IMR-90 (cell line): ENCODE measurements around the gene DSCAML1. TPM values are rescaled to one million over a fixed set of nuclear protein-coding genes. Genes with fewer than 3 reads are reported as not detected.

Source experiments
- ATAC-seq: fragments of 200-7000 bp; cut with Tn5 transposase; 2 replicates; pipeline ENCODE4 v1.9.1; 2020; ENCODE audit warnings: low read depth, mild to moderate bottlenecking, moderate library complexity
- BruUV-seq: library from RNA; stranded (reverse); fragments of 400-500 nt; replicated peaks from 2 replicates; lab custom pipeline; 2021; lab: Mats Ljungman, UMichigan
- CTCF ChIA-PET: fragments of 300-600 bp; formaldehyde crosslinking; extraction: SDS; loops from one replicate; lab custom pipeline; 2021; ENCODE audit warnings: antibody characterized with exemption; lab: Yijun Ruan, JAX
- POLR2A ChIA-PET: fragments of 300-600 bp; sonication (Branson Sonifier 250); formaldehyde crosslinking; loops from one replicate; lab custom pipeline; 2022; ENCODE audit warnings: antibody characterized with exemption; ENCODE audit not compliant: unreplicated experiment; lab: Charles Lee
- DNase-seq: peaks from one replicate; pipeline ENCODE4 v3.0.0; 2013
- H2AFZ ChIP-seq: replicated peaks from 2 replicates; pipeline ENCODE3; 2013; ENCODE audit warnings: low read length, mild to moderate bottlenecking; ENCODE audit not compliant: poor library complexity
- H2AK5ac ChIP-seq: 2 replicates; pipeline ENCODE4 v1.6.1; 2013; ENCODE audit warnings: low read depth, low read length, inconsistent platforms
- H2AK9ac ChIP-seq: replicated peaks from 2 replicates; pipeline ENCODE3; 2013; ENCODE audit warnings: mild to moderate bottlenecking, low read depth, low read length, moderate library complexity; ENCODE audit not compliant: poor library complexity
- H2BK120ac ChIP-seq: 2 replicates; pipeline ENCODE4 v1.6.1; 2013; ENCODE audit warnings: low read depth, low read length, inconsistent platforms
- H2BK15ac ChIP-seq: 3 replicates; pipeline ENCODE4 v1.6.1; 2013; ENCODE audit warnings: low read depth, low read length, inconsistent platforms
- H2BK20ac ChIP-seq: 2 replicates; pipeline ENCODE4 v1.6.1; 2013; ENCODE audit warnings: low read depth, mild to moderate bottlenecking, inconsistent platforms, low read length, moderate library complexity
- H2BK5ac ChIP-seq: 2 replicates; pipeline ENCODE4 v1.6.1; 2013; ENCODE audit warnings: mild to moderate bottlenecking, low read depth, low read length, inconsistent platforms; ENCODE audit not compliant: poor library complexity, severe bottlenecking
- H3K14ac ChIP-seq: replicated peaks from 2 replicates; pipeline ENCODE4 v1.6.1; 2013; ENCODE audit warnings: low read depth, low read length, inconsistent platforms
- H3K18ac ChIP-seq: 2 replicates; pipeline ENCODE4 v1.6.1; 2013; ENCODE audit warnings: low read depth, low read length, control low read depth
- H3K23ac ChIP-seq: 2 replicates; pipeline ENCODE4 v1.6.1; 2013; ENCODE audit warnings: low read depth, low read length, inconsistent platforms
- H3K27ac ChIP-seq: 2 replicates; pipeline ENCODE4 v1.5.1; 2013; ENCODE audit warnings: mild to moderate bottlenecking, control low read depth, low read length; ENCODE audit not compliant: insufficient read depth
- H3K27me3 ChIP-seq: 2 replicates; pipeline ENCODE4 v1.6.1; 2013; ENCODE audit warnings: low read length; ENCODE audit not compliant: control insufficient read depth, insufficient read depth
- H3K36me3 ChIP-seq: 2 replicates; pipeline ENCODE4 v1.6.1; 2013; ENCODE audit warnings: low read length, mixed read lengths; ENCODE audit not compliant: control insufficient read depth, insufficient read depth
- H3K4ac ChIP-seq: 2 replicates; pipeline ENCODE4 v1.6.1; 2013; ENCODE audit warnings: low read depth, low read length, inconsistent platforms
- H3K4me1 ChIP-seq: 2 replicates; pipeline ENCODE4 v1.6.1; 2013; ENCODE audit warnings: low read length, mixed read lengths; ENCODE audit not compliant: control insufficient read depth, insufficient read depth
- H3K4me2 ChIP-seq: 2 replicates; pipeline ENCODE4 v1.6.1; 2013; ENCODE audit warnings: low read depth, mild to moderate bottlenecking, control low read depth, low read length, moderate library complexity
- H3K4me3 ChIP-seq: 2 replicates; pipeline ENCODE4 v1.5.1; 2013; ENCODE audit warnings: low read depth, mild to moderate bottlenecking, control low read depth, low read length, moderate library complexity; ENCODE audit not compliant: insufficient read depth
- H3K56ac ChIP-seq: 2 replicates; pipeline ENCODE4 v1.6.1; 2013; ENCODE audit warnings: low read length, inconsistent platforms; ENCODE audit not compliant: insufficient read depth; ENCODE audit errors: extremely low read depth
- H3K79me1 ChIP-seq, 2 experiments: 2 replicates each; pipeline ENCODE4 v1.6.1; 2013; ENCODE audit warnings: low read length in 2 of 2, inconsistent platforms in 1 of 2, low read depth in 1 of 2
- H3K9ac ChIP-seq: 2 replicates; pipeline ENCODE4 v1.6.1; 2013; ENCODE audit warnings: low read depth, low read length, control low read depth
- H3K9me1 ChIP-seq: 2 replicates; pipeline ENCODE4 v1.6.1; 2013; ENCODE audit warnings: low read length, inconsistent platforms; ENCODE audit not compliant: insufficient read depth
- H3K9me3 ChIP-seq: 2 replicates; pipeline ENCODE4 v1.6.1; 2013; ENCODE audit warnings: low read length; ENCODE audit not compliant: control insufficient read depth, insufficient read depth
- H4K20me1 ChIP-seq: 2 replicates; pipeline ENCODE4 v1.6.1; 2013; ENCODE audit warnings: low read length, inconsistent platforms; ENCODE audit not compliant: insufficient read depth
- H4K5ac ChIP-seq: 2 replicates; pipeline ENCODE4 v1.6.1; 2013; ENCODE audit warnings: mild to moderate bottlenecking, low read depth, low read length, control low read depth
- H4K8ac ChIP-seq, 2 experiments: 2 replicates each; pipeline ENCODE4 v1.6.1; 2013; ENCODE audit warnings: low read depth in 2 of 2, low read length in 2 of 2, control low read depth in 1 of 2, inconsistent platforms in 1 of 2
- H4K91ac ChIP-seq: 2 replicates; pipeline ENCODE4 v1.6.1; 2013; ENCODE audit warnings: low read depth, low read length, inconsistent platforms; ENCODE audit not compliant: insufficient read depth
- BHLHE40 ChIP-seq: fragments of 150-350 bp; IDR thresholded peaks from 2 replicates; pipeline ENCODE4 v1.6.1; 2016; ENCODE audit warnings: mild to moderate bottlenecking, low read depth, low read length
- CEBPB ChIP-seq: IDR thresholded peaks from 2 replicates; pipeline ENCODE4 v1.6.1; 2012; ENCODE audit warnings: low read depth, low read length, improper control_type of control experiment
- CHD1 ChIP-seq: IDR thresholded peaks from 2 replicates; pipeline ENCODE4 v1.6.1; 2012; ENCODE audit warnings: low read depth, low read length, improper control_type of control experiment
- FOS ChIP-seq: fragments of 150-350 bp; IDR thresholded peaks from 2 replicates; pipeline ENCODE4 v1.6.1; 2016; ENCODE audit warnings: low read depth, low read length
- MAFK ChIP-seq: IDR thresholded peaks from 2 replicates; pipeline ENCODE4 v1.6.1; 2012; ENCODE audit warnings: low read depth, low read length, improper control_type of control experiment
- MAZ ChIP-seq: IDR thresholded peaks from 2 replicates; pipeline ENCODE4 v1.6.1; 2012; ENCODE audit warnings: low read depth, mild to moderate bottlenecking, low read length, improper control_type of control experiment, moderate library complexity, borderline replicate concordance
- MXI1 ChIP-seq: IDR thresholded peaks from 2 replicates; pipeline ENCODE4 v1.6.1; 2012; ENCODE audit warnings: low read depth, mild to moderate bottlenecking, low read length, moderate library complexity, borderline replicate concordance
- NFE2L2 ChIP-seq: fragments of 150-350 bp; IDR thresholded peaks from 2 replicates; pipeline ENCODE4 v1.6.1; 2016; ENCODE audit warnings: low read depth, mild to moderate bottlenecking, low read length
- POLR2A ChIP-seq: IDR thresholded peaks from 2 replicates; pipeline ENCODE4 v1.6.1; 2012; ENCODE audit warnings: mild to moderate bottlenecking, low read depth, low read length
- RAD21 ChIP-seq: IDR thresholded peaks from 2 replicates; pipeline ENCODE4 v1.6.1; 2012; ENCODE audit warnings: low read length, improper control_type of control experiment
- RCOR1 ChIP-seq: IDR thresholded peaks from 2 replicates; pipeline ENCODE4 v1.6.1; 2012; ENCODE audit warnings: mild to moderate bottlenecking, low read length, improper control_type of control experiment; ENCODE audit not compliant: insufficient replicate concordance
- RFX5 ChIP-seq: IDR thresholded peaks from 2 replicates; pipeline ENCODE4 v1.8.0; 2012; ENCODE audit warnings: low read depth, mild to moderate bottlenecking, low read length, moderate library complexity
- SMC3 ChIP-seq: fragments of 150-350 bp; IDR thresholded peaks from 2 replicates; pipeline ENCODE4 v1.6.1; 2016; ENCODE audit warnings: low read depth, mild to moderate bottlenecking, antibody characterized with exemption, low read length, moderate library complexity
- WGBS, 2 experiments: methylation state at CpG; one replicate each; pipeline versions ENCODE4 v1.1.5 to v1.1.7; 2013; ENCODE audit warnings: missing lambda C conversion rate in 2 of 2; ENCODE audit not compliant: insufficient read length in 1 of 2; ENCODE audit errors: extremely low coverage in 2 of 2; 5-methylcytosine and 5-hydroxymethylcytosine counted together
- dilution Hi-C: fragments of 300-500 bp; cut with HindIII; formaldehyde crosslinking; loops from one replicate; pipeline ENCODE4 v1.14.3; 2018; ENCODE audit warnings: low sequenced_read_pairs; ENCODE audit not compliant: unreplicated experiment
- in situ Hi-C: fragments of 300-500 bp; cut with MboI; formaldehyde crosslinking; loops from 3 replicates; pipeline ENCODE4 v1.14.3; 2019; ENCODE audit warnings: low sequenced_read_pairs, inconsistent platforms, mixed read lengths
- intact Hi-C: fragments of 100-400 bp; cut with micrococcal nuclease; formaldehyde crosslinking; loops from 2 replicates; pipeline ENCODE4 v1.10.0; 2022
- polyA plus RNA-seq, 3 experiments: library from polyadenylated mRNA; depleted of rRNA; stranded (reverse); fragments of >200 nt; gene quantifications; 2 replicates each; pipeline ENCODE4 v1.2.3, GENCODE V29; 2012; ENCODE audit warnings: low replicate concordance in 1 of 3
- total RNA-seq: library from RNA; depleted of rRNA; stranded (reverse); fragments of >200 nt; gene quantifications from 2 replicates; pipeline ENCODE4 v1.2.3, GENCODE V29; 2012
- TF ChIP-seq, protein P1 (sequence below): conservative IDR thresholded peaks from 2 replicates; pipeline ENCODE4 v1.5.1; 2012; ENCODE audit warnings: mild to moderate bottlenecking, low read depth, low read length, improper control_type of control experiment
- TF ChIP-seq, protein P2 (sequence below): fragments of 150-350 bp; IDR thresholded peaks from 2 replicates; pipeline ENCODE4 v1.6.1; 2016; ENCODE audit warnings: low read depth, mild to moderate bottlenecking, low read length, moderate library complexity, borderline replicate concordance

Gene DSCAML1
- total and polyA plus RNA-seq, 2 of the 4 experiments (the other 2 are of a cell fraction), result not detected

DNA sequence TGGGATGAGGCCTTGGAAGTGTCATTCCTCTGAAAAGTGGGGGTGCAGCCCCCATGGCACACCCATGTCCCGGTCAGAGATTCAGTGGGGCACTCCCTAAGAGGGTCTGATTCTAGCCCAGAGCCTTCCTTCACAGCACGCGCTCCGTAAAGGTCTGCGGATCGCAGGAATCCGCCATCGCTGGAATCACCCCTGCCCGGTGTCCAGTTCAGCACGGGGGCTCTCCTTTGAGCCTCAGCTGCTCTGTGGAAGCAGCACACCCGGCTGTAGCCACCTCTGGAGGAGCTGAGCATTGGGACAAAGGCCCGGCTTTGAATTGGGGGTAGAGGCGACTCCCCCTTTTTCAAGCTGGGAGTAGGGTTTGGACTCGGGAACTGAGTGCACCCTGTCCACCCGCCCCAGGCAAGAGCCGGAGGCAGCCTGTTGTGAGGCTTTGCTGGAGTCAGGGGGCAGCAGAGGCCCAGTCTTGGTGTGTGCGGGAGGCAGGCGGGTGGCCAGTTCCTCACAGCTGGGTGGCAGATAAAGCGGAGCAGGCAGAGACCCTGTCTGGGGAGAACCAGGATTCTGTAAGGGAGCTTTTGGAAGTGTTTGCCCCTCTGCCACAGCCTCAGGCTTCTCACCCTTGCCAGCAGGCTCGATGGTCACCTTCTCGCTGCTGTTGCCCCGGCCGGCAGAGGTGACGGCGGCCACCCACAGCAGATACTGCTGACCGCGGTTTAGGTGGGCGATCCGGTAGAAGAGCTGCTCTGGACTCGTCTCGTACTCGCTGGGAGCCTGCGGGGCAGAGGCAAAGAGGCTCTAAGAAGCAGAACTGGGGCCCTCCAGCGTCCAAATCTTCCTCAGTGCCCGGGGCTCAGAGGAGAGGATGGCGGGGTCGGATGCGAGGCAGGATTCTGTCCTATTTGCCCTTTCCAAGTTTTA is 353.5 kb downstream of the DSCAML1 start:
- H3K9me1 ChIP-seq, result no peaks in the 10 kb centered on the region
- H3K4ac ChIP-seq, result no peak overlapping the region
- H3K4me3 ChIP-seq, result no peak overlapping the region
- no peak overlapping the region for H2BK5ac ChIP-seq
- H2AK5ac ChIP-seq, result no peak overlapping the region
- POLR2A ChIA-PET, result no interaction called here
- ATAC-seq (peak; percentile 86), DNase-seq (peak; percentile 30)
- no peak overlapping the region for H4K5ac ChIP-seq
- no peak overlapping the region for H2BK20ac ChIP-seq
- peaks cover 48% of the 10 kb centered on the region for H3K27me3 ChIP-seq
- CTCF ChIA-PET, result interaction anchor here (0.8 to 2.8 kb wide), 3 partner anchors 17 to 177 kb away, joined by 3 to 16 read pairs (median 4); no protein-coding TSS in a partner anchor
- no peak overlapping the region for H3K18ac ChIP-seq
- WGBS, 2 experiments, result 35% methylated on average over 25 of the region's 38 CpGs; no CpG with 5 or more reads in 1 of the 2 experiments
- no peaks in the 10 kb centered on the region; the same call in 1 of the 2 replicates for H4K20me1 ChIP-seq
- no peaks in the 10 kb centered on the region for H3K9me3 ChIP-seq
- H3K56ac ChIP-seq, result no peak overlapping the region
- BruUV-seq, result no TSS peak
- H2BK120ac ChIP-seq, result no peak overlapping the region
- H4K91ac ChIP-seq, result no peak overlapping the region
- intact Hi-C loops (loop anchor here (1.0 kb wide), 1 partner anchor 374 kb away; no protein-coding TSS in a partner anchor), dilution Hi-C loops (no loop called here), in situ Hi-C loops (loop anchor here (10.0 kb wide), 1 partner anchor 361 kb away; no protein-coding TSS in a partner anchor)
- H3K4me2 ChIP-seq, result no peak overlapping the region
- no peaks in the 10 kb centered on the region for H3K4me1 ChIP-seq
- H2AK9ac ChIP-seq, result no peak overlapping the region
- H3K27ac ChIP-seq, result no peak overlapping the region
- no peak overlapping the region for H2BK15ac ChIP-seq
- no peak overlapping the region for H3K23ac ChIP-seq
- H3K79me1 ChIP-seq, result no peaks in the 10 kb centered on the region
- H3K14ac ChIP-seq, result no peak overlapping the region
- H3K9ac ChIP-seq, result no peak overlapping the region
- H4K8ac ChIP-seq, result no peak overlapping the region
- H2AFZ ChIP-seq, result peak overlapping the region; percentile 60
- no peaks in the 10 kb centered on the region for H3K36me3 ChIP-seq
- TF ChIP-seq NFE2L2 (no peak), RAD21 (peak; percentile 64), MAFK (no peak), RCOR1 (no peak), POLR2A (no peak), BHLHE40 (no peak), CHD1 (no peak), MXI1 (no peak), FOS (no peak), CEBPB (no peak), RFX5 (no peak), MAZ (no peak), SMC3 (peak; percentile 47)
- TF ChIP-seq, protein P1, sequence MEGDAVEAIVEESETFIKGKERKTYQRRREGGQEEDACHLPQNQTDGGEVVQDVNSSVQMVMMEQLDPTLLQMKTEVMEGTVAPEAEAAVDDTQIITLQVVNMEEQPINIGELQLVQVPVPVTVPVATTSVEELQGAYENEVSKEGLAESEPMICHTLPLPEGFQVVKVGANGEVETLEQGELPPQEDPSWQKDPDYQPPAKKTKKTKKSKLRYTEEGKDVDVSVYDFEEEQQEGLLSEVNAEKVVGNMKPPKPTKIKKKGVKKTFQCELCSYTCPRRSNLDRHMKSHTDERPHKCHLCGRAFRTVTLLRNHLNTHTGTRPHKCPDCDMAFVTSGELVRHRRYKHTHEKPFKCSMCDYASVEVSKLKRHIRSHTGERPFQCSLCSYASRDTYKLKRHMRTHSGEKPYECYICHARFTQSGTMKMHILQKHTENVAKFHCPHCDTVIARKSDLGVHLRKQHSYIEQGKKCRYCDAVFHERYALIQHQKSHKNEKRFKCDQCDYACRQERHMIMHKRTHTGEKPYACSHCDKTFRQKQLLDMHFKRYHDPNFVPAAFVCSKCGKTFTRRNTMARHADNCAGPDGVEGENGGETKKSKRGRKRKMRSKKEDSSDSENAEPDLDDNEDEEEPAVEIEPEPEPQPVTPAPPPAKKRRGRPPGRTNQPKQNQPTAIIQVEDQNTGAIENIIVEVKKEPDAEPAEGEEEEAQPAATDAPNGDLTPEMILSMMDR, result peak; percentile 60
- TF ChIP-seq, protein P2, sequence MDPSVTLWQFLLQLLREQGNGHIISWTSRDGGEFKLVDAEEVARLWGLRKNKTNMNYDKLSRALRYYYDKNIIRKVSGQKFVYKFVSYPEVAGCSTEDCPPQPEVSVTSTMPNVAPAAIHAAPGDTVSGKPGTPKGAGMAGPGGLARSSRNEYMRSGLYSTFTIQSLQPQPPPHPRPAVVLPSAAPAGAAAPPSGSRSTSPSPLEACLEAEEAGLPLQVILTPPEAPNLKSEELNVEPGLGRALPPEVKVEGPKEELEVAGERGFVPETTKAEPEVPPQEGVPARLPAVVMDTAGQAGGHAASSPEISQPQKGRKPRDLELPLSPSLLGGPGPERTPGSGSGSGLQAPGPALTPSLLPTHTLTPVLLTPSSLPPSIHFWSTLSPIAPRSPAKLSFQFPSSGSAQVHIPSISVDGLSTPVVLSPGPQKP, result no peak
